Endometrial microvascular endothelial cells (primary cell): ENCODE results near the gene ZBTB24. TPM values are rescaled to one million over a fixed set of nuclear protein-coding genes. Genes with fewer than 3 reads are reported as not detected.
"Not testable (repeated sequence)": the region's sequence is repeated elsewhere in the genome, so short reads cannot be mapped to it uniquely, and the experiment has no call there.

ENCODE experiments used
- in situ Hi-C: cut with HindIII; loops from 2 replicates; pipeline ENCODE4 v1.10.0; 2017; ENCODE audit warnings: low sequenced_read_pairs, low pct_unique_long_range_greater_than_20kb; ENCODE audit errors: inconsistent ontology term
- total RNA-seq: library from RNA; depleted of rRNA; stranded (reverse); fragments of >200 nt; gene quantifications from one replicate; pipeline ENCODE4 v1.2.3, GENCODE V29; 2015; ENCODE audit errors: inconsistent ontology term

Gene ZBTB24
- total RNA-seq, 1 donor from 2014 or later = 4.5 TPM

DNA sequence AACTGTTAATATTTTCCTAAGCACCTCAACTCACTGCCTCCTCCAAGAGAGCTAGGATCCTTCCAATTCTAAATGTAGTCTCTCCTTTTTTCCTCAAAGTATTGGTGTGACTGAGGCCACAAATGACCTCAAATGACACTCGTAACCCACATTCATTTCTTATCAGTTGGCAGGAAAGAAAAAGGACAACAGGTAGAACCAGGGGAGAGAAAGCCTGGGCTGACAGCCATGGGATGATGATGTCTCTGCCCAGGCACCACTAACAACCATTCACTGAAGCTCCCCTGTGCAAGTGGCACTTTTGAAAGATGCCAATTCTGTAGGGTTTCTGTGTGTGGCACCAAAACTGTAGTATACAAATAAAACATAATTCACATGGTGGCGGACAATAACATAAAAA, 7.4 kb downstream of the ZBTB24 start:
- in situ Hi-C loops = no loop called here

DNA sequence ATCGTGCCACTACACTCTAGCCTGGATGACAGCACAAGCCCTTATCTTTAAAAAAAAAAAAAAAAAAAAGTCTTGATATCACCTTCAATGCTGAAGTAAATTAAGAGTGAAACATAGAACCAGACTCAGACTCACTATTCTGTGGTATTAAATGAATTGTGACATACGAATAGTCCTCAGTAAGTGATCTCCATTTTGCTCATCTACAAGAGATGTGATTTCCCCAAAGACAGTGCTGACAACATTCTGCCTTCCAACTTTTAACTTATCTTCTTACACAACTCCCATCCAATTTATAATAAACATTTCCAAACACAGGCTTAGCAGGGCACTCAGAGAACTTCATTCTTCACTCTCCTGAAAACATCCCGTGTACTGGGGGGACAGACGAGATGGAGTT, 8.0 kb downstream of the ZBTB24 start:
- in situ Hi-C loops = no loop called here

DNA sequence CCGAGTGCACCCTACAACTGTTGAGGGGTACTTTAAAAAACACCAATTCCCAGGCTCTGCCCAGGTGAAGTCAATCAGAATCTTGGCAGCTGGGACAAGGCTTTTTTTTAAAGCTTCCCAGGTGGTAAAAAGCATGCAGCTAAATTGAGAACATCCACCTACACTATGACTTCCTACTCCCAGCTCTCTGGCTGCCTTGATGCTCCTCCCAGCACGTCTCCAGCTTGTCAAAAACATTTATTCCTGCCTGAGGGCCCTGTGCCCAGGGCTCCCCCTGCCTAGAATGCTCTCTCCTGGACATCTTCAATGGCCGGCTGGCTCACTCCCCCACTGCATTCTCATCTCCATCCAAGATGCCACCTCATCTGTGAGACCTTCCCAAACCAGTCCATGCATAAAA, 9.9 kb downstream of the ZBTB24 start:
- in situ Hi-C loops = no loop called here

DNA sequence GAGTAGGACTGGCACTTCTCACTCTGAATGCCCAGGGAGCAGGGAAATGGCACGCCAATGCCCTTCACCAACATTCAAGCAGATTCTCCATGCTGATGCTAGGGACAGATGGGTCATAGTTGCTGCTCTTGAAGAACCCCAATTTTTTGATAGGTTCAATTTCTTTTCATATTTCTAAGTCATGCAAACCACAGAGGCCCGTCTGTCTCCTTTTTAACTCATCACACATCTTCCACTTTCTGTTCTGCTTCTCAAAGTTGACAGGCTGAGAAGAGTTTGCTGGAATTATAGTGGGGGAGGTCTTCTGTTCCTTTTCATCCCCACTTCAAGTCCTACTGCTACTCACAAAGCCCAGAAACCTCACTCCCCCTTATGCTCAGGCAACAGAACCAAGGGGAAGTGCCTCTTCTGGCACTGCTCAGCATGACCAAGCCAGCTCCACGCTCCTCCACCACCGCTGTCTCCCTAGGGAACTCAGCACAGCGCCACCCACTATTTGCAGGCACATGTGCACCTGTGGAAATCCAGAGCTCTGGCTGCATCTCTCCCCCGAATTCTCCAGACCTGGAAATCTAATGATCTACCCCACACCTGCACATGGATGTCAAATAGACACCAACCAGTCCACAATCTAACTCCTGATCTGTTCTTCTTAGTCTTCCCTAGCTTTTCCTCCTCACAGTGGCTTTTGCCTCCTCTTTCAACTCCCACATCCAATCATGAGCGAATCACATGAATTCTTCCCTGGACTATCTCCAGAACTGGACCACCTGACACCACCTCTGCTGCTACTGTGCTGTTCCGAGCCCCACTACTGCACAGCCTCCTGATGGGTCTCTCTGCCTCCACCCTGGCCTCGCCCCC, 10.7 kb downstream of the ZBTB24 start:
- in situ Hi-C loops = no loop called here

DNA sequence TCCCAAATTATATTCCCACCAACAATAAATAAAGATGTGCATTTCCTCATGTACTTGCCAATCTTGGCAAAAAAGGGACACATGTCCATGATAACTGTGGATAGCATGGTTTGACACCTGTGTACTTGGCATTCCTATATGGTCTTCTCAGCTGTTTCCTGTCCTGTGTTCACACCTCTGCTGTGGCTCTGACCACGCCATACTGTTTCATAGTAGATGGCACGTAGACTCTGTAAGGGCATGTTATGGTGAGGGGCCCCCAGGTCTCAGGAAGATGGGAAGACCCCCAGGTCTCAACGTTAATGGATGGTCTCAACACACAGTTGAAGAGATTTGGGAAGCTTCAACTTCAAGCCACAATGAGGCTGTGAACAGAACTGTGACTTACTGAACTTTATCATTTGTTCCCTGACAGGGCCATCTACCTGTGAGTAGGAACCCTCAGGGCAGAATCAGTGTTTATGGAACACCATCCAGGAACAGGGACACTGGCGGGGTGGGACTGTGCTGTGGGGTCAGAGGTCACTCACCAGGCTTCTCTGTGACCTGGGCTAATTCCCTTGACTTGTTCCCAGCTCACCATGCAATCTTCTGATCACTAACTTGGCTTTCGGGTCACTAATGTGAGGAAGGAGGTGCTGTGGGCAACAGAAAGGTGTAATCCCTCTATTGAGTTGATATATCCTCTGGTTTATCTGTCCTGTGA, 11.8 kb downstream of the ZBTB24 start:
- in situ Hi-C loops = no loop called here

DNA sequence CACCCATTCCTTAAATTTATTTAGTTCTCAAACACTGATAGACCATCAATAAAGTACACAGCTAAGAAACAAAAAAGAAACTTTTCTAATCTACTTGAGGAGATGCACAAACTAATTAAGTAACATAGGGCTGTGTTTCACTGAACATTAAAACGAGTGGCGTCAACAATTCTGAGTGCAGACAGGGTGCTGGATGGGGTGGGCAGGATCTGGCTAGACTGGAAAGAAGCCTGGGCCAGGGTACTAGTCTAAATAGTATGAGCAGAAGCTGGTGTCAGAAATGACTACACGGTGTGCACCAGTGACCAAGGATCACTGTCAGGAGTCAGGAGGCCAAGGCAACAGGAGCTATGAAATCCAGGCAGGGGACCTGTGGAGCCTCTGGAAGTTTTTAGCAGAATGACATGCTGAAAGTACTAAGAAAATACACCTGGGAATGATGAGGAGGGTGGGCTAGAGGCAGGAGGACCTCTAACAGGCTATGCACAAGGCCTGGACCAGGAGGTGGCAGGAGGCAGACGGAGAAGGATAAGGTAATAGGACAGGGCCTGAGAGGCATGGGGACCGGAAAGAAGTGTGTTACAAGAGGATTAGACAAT, 13.3 kb downstream of the ZBTB24 start:
- in situ Hi-C loops = no loop called here

DNA sequence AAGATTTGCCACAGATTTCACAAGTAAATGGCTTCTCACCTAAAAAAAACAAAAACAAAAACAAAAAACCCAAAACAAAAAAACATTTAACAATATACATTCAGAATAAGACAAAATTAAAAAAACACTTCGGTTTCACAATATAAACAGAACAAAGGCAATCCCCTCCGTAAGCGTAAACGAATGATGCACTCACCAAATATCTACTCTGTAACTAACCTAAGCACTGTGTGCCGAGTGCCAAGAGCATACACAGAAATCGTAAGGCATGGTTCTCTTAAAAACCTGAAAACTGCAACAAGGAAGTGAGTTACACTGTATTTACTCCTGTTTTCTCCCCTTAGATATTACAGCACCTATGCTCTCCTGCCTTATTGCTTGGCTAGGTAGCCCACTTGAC, 15.3 kb downstream of the ZBTB24 start:
- in situ Hi-C loops = no loop called here

DNA sequence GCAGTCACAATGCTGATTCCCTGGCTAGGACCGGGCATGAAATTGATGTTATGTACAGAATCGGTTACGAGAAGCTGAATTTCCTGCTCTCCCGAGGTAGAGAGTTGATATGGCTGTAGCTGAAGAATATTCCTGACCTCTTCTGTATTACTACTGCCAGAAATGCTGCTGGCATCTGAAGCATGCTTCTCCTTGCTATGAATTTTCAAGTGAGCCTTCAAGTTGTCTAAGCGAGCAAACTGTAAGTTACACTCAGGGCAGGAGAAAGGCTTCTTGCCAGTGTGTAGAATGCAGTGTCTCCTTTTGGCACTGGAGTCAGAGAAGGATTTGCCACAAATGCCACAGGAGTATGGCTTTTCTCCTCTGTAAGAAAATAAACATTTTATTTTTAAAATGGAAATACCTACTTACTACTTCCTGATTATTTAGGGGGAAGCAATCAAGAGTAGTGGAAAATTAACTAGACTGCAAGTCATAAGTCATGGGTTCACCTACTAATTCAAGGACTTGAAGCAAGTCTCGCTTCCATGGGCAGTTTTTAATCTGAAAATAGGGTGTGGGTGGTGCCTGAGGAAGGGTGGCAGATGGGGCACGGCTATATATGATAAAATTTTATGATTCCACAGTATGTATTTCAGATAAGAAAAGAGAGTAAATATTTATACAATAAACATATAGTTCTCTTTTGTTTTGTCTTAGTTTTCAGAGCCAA, 16.7 kb downstream of the ZBTB24 start:
- in situ Hi-C loops = no loop called here

DNA sequence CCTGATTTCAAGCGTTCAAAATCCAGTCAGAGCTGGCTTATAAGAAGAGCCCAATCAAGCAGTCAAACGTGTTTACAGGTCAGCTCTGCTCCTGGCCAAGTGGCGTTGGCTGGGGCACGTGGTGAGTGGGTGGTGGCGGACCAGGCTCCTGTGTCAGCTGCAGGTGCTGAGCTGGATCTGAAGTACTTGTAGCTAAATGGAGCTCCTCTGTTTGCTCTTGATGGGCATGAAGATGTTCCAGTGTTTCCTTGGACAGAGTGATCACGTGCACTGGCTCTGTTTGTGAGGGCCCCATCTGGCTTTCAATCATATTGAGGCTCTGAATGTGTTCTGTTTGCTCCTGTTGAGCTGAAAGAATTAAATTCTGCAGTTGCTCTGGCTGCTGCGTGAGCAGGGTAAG, 17.2 kb downstream of the ZBTB24 start:
- in situ Hi-C loops = no loop called here

DNA sequence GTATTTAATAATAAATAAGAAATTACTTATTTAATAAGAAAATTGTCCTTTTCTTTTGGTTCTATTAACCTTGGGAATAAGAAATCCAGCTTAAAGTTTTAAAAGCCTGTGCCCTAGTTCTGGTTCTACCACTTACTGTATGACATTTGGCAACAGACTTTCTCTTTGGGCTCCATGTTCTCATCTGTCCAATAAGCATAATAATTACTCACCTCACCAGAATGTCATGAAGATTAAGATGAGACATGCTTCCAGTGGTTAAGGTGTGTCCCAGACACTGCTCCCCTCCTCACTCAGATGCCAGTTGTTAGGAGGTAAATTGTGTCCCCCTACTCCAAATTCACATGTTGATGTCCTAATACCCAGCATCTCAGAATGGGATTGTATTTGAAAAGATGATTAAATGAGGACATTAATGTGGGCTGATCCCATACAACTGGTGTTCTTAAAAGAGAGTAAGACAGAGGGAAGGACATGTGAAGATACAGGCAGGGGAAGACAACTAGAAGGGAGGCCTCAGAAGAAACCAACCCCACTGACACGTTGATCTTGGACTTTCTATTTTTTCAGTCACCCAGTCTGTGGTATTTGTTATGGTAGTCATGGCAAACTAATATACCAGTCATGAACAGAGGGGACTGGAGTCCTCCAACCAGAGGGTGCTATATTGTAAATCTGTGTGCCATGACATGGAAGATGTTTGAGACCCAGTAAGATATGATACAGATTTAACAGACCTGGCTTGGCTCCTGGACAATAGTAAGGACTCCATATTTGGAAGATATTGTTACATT, 21.1 kb downstream of the ZBTB24 start:
- in situ Hi-C loops = no loop called here

DNA sequence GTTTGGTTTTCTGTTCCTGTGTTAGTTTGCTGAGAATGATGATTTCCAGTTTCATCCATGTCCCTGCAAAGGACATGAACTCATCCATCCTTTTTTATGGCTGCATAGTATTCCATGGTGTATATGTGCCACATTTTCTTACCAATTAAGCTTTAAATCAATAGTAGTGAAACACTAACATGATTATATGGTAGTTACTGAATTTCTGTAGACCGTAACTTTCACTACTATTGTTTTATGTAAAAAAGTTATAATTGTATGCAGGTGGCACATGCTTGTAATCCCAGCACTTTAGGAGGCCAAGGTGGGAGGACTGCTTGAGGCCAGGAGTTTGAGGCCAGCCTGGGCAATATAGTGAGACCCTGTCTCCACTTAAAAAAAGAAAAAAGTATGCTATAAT, 21.8 kb downstream of the ZBTB24 start:
- in situ Hi-C loops = not testable (repeated sequence)

DNA sequence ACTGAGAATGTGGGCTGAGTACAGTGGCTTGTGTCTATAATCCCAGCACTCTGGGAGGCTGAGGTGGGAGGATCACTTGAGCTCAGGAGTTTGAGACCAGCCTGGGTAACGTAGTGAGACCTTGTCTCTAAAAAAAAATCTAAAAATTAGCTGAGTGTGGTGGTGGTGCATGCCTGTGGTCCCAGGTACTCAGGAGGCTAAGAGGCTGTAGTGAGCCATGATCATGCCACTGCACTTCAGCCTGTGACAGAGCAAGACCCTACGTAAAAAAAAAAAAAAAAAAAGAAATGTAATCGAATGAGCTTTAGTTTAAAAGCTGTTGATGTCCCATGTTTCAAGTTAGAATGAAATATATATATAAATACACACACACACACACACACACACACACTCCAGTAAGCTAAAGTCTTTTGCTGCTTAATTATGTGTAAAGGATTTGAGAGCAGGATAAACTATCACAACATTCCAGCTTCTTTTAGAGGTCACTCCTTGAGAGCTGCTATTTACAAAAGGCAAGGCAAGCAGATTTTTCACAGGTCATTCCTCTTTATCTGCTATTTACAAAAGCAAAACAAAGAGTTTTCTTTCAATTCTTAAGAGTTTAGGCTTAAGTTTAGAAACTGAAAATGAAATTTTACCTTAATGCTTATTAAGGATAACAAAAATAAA, 22.7 kb downstream of the ZBTB24 start:
- in situ Hi-C loops = no loop called here

DNA sequence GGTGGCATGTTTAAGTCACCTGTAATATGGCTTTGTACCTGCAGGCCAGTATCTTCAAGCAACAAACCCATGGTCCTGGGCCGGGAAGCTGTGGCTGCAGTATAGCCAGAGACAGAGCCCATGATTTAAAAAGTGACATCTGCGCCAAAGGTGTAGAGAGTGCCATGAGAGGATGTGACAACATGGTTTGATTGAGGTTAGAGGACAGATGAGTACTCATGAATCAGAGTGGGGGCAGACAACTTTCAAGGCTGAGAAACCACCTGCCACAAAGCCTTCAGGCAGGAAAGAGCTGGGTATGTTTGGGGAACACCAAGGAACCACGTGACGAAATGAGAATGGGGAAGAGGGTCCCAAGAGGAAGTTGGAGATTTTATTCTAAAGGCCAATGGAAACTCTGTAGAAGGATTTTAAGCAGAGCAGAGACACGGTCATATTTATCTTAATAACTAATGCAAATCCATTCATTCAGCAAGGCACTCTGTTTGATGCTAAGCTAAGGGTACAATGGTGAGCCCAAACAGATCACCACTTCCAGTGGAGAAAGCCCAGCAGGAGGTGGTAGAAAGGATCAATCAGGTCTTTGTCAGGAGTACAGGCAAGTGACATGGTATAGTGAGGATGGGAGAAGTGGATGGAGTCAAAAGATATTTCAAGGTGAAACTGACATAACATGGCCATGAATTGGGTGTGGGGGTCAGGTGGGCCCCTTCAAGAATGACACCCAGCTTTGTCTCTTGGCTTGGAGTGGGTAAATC, 24.1 kb downstream of the ZBTB24 start:
- in situ Hi-C loops = no loop called here

DNA sequence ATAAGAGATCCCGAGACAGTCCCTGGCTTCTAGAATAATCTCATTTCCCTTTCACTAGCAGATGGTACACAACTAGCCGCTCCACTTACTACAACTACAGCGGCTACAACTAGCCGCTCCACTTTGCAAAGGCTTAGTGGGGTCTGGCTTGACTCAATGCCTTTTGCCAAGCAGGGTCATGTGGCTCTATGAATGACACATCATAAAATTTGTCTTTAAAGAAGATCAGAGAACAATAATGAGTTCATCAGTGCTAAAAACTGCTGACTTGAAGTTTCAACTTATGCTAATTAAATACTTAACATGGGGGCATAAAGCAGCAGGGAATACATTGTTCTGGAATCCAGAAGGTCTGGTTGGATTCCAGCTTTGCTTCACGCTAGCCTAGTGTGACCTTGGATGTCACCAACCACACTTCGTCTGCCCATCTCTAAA, 25.4 kb downstream of the ZBTB24 start:
- in situ Hi-C loops = no loop called here

DNA sequence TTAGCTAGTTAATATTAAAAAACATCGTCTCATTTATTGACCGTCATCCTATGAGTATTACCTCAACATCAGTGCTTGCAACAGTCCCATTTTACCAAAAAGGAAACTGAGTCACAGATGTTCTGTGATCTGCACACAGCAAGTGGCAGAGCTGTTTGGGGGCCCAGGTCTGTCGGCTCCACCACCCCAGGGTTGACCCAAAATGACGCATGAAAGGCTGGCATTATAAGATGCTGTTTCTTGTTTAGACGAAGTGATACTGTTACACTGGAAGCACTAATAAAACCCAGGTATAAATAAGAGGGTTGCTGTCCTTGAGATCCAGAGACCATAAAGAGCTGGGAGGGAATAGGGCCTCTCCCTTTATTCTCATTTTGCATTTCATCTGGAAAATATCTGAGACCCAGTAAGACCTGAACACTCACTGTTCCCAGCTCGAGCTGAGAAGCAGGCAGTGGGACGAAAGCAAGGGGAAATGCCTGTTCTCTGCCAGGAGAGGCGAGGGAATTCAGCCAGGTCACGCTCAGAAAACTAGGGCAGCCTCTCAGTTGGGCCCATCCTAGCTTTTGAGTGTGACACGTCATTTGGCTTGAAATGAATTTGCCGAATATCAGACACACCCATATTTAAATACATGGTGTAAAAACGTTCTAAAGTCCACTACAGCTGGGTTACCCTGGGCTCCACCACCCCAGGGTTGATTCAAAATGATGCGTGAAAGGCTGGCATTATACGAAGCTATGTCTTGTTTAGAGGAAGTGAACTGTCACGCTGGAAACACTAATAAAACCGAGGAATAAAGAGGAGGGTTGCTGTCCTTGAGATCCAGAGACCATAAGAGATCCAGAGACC, 26.1 kb downstream of the ZBTB24 start:
- in situ Hi-C loops = no loop called here

DNA sequence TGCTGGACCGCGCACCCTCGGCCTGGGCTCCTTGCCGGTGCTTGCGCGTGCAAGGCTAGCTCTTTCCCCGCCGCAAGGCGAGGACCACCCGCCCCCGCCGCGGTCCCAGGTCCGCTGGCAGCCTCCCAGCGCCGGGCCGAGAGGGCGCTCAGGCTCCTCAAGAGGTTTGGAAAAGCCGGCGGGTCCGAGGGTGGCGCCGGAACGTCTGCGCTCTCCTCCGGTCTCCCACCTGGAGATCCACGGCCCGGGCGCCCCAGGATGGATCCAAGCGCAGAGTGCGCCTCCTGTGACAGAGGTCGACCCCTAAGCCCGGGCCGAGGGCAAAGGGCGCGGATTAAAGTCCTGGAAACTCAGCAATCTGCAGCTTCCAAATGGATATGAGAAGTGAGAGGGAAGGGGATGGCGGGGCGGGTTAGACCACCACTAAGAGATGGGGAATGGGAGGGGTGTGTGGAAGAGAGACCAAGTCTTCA, 26.9 kb downstream of the ZBTB24 start:
- in situ Hi-C loops = no loop called here
